ENCODE data around the gene ZFP1. TPM values are rescaled to one million over a fixed set of nuclear protein-coding genes. Genes with fewer than 3 reads are reported as not detected.

The ZFP1 gene
- total RNA-seq, 6 experiments from 2014 or later: 10.1 to 13.0 (median 11.8) TPM

GRCh38 chr16:75151798-75152197, 3.5 kb downstream of the ZFP1 start:
- H3K27ac Mint-ChIP-seq: no peak overlapping the region
- H3K4me3 Mint-ChIP-seq: no peak overlapping the region
- no peak for TF ChIP-seq CTCF (IDR thresholded peaks at IDR 0.05)
- H3K9me3 Mint-ChIP-seq: peaks cover 40% of the 10 kb centered on the region
- no peaks in the 10 kb centered on the region for H3K27me3 Mint-ChIP-seq (ENCODE audit: insufficient read depth)
- H3K36me3 Mint-ChIP-seq (ENCODE audit: low read depth): peaks cover 59% of the 10 kb centered on the region
- no peak for DNase-seq
- peaks cover 19% of the 10 kb centered on the region for H3K4me1 Mint-ChIP-seq (ENCODE audit: low read depth)

GRCh38 chr16:75152635-75153034, 4.3 kb downstream of the ZFP1 start:
- no peak for DNase-seq
- peaks cover 40% of the 10 kb centered on the region for H3K9me3 Mint-ChIP-seq
- H3K27ac Mint-ChIP-seq: no peak overlapping the region
- H3K36me3 Mint-ChIP-seq (ENCODE audit: low read depth): peaks cover 67% of the 10 kb centered on the region
- H3K4me1 Mint-ChIP-seq (ENCODE audit: low read depth): peaks cover 15% of the 10 kb centered on the region
- no peak overlapping the region for H3K4me3 Mint-ChIP-seq
- no peak for TF ChIP-seq CTCF (IDR thresholded peaks at IDR 0.05)
- H3K27me3 Mint-ChIP-seq (ENCODE audit: insufficient read depth): no peaks in the 10 kb centered on the region

- Mint-ChIP-seq H3K27me3 (ENCODE audit: insufficient read depth) (no peaks in the 10 kb centered on the region), H3K9me3 (peaks cover 50% of the 10 kb centered on the region), H3K4me1 (ENCODE audit: low read depth) (no peaks in the 10 kb centered on the region), H3K27ac (no peak overlapping the region), H3K4me3 (no peak overlapping the region), H3K36me3 (ENCODE audit: low read depth) (peaks cover 78% of the 10 kb centered on the region)
- no peak for DNase-seq
- no peak for TF ChIP-seq CTCF (IDR thresholded peaks at IDR 0.05)
Observed at GRCh38 chr16:75160386-75160785, 12.1 kb downstream of the ZFP1 start.

GRCh38 chr16:75169899-75170405, 21.6 kb downstream of the ZFP1 start:
- H3K36me3 Mint-ChIP-seq (ENCODE audit: low read depth): peaks cover 93% of the 10 kb centered on the region
- peaks cover 3% of the 10 kb centered on the region for H3K27me3 Mint-ChIP-seq (ENCODE audit: insufficient read depth)
- H3K4me1 Mint-ChIP-seq (ENCODE audit: low read depth): no peaks in the 10 kb centered on the region
- no peak overlapping the region for H3K4me3 Mint-ChIP-seq
- no peak for DNase-seq
- H3K27ac Mint-ChIP-seq: no peak overlapping the region
- H3K9me3 Mint-ChIP-seq: peaks cover 100% of the 10 kb centered on the region
- TF ChIP-seq CTCF (IDR thresholded peaks at IDR 0.05): no peak

- H3K4me1 Mint-ChIP-seq (ENCODE audit: low read depth): no peaks in the 10 kb centered on the region
- no peak for TF ChIP-seq CTCF (IDR thresholded peaks at IDR 0.05)
- H3K27me3 Mint-ChIP-seq (ENCODE audit: insufficient read depth): peaks cover 3% of the 10 kb centered on the region
- H3K27ac Mint-ChIP-seq: no peak overlapping the region
- H3K36me3 Mint-ChIP-seq (ENCODE audit: low read depth): peaks cover 81% of the 10 kb centered on the region
- H3K4me3 Mint-ChIP-seq: no peak overlapping the region
- DNase-seq: no peak
- H3K9me3 Mint-ChIP-seq: peaks cover 95% of the 10 kb centered on the region
Observed at GRCh38 chr16:75172578-75172977, 24.3 kb downstream of the ZFP1 start.

- H3K27me3 Mint-ChIP-seq (ENCODE audit: insufficient read depth): peaks cover 5% of the 10 kb centered on the region
- H3K36me3 Mint-ChIP-seq (ENCODE audit: low read depth): peaks cover 60% of the 10 kb centered on the region
- H3K27ac Mint-ChIP-seq: no peak overlapping the region
- H3K4me1 Mint-ChIP-seq (ENCODE audit: low read depth): no peaks in the 10 kb centered on the region
- H3K4me3 Mint-ChIP-seq: no peak overlapping the region
- DNase-seq: no peak
- H3K9me3 Mint-ChIP-seq: peaks cover 86% of the 10 kb centered on the region
- no peak for TF ChIP-seq CTCF (IDR thresholded peaks at IDR 0.05)
Observed at GRCh38 chr16:75175074-75175473, 26.8 kb downstream of the ZFP1 start.

Measured in HFFc6 (cell line).